ENCODE data around the gene EIF4A3.
"Not testable (repeated sequence)": the region's sequence is repeated elsewhere in the genome, so short reads cannot be mapped to it uniquely, and the experiment has no call there.

Gene EIF4A3

DNA sequence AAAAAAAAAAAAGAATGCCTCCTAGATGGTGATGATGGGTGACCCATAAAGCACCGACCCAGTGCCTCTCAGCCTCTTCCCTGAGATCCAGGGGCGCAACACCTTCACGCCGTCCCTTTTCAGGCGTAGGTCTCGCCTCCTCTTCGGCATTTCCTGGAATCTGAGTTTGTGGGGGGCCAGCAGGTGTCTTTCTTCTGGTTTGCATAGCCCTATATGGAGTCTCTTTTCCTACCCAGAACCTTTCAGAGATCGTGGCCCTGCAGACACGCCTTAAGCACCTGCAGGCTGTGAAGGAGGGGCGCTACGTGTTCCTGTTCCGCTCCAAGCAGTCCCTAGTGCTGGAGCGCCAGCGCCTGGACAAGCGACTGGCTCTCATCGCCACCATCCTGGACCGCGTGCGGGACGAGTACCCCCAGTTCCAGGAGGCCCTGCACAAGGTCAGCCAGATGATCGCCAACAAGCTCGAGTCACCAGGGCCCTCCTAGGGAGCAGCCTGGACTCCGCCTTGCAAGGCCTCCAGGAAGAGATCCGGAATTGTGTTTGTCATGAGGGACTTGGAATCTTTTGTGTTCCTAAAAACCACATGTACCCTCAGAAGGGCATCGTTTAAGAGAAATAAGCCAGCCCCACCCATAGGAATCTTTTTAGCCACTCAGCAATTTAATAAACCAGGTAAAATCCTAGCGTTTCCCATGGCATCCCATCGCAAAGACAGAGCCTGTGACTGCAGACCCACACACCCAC, 47.5 kb downstream of the EIF4A3 start:
- no peak for DNase-seq

DNA sequence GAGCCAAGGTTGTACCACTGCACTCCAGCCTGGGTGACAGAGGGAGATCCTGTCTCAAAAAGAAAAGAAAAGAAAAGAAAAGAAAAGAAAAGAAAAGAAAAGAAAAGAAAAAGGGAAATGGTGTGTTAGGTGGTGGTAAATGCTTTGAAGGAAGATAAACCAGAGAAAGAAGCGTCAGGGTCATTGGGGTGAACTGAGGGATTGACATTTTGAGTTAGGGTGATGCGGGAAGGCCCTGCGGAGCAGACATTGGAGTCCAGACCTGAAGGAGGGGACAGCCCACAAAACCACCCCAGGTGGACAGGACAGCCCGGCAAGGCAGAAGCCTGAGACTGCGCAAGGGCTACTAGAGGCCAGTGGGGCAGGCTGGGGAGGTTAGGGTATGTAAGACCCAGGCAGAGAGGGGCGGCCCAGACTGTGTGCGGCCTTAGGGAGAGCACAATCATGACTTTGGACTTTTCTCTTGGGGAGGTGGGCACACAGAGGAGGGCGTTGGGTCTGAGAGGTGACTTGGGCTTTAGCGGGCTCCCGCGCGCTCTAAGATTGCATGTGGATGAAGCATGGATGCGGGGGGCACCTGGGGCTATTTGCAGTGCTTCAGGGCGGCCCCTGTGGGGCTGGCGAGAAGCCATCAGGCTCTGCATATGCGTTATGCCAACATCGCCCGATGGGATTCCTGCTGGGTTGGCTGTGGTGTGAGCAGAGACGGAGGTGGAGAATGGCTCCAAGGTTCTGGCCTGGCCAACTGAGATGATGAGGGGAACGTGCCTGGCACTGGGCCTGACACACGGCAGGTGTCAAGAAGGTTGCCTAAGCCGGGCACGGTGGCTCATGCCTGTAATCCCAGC, 48.9 kb downstream of the EIF4A3 start:
- no peak for DNase-seq

DNA sequence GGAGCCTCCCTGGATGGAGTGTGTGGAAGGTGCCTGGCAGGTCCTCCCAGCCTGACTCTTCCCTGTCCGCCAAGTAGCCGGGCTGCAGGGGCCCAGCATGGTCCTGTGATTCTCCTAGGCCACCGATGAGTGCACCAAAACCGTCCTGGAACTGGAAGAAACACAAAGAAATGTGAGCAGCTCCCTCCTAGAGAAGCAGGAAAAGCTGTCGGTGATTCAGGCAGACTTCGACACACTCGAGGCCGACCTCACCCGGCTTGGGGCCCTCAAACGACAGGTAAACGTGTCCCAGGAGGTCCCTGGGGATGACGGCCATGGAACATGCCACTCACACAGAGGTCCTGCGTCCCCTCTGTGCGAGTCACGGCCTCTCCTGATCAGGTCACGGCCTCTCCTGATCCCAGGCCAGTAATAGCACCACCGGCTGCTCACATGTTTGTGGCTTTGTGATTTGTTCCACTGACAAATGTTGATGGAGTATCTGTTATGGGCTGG, 49.8 kb downstream of the EIF4A3 start:
- DNase-seq: no peak

DNA sequence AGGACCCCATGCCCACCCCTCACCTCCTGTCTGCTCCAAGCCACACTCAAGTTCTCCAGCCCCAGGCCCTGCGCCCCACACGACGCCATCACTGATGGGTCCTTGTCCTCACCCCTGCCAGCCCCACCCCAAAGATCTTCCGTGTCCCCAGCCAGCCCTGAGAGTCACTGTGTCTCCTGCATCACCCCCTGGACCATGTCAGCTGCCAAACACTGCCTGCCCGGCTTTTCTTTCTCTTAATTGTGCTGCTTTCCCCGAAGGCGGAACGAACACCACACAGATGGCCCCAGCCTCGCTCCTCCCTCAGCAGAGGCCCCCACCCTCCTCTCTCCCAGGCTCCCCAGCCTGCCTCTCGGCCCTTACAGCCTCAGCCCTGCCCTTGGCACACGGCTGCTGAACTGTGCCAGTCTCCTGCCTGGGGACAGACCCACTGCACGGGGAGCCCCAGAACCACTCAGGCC, 50.3 kb downstream of the EIF4A3 start:
- DNase-seq: no peak

- DNase-seq: no peak
Measured at GRCh38 chr17:80095844-80096475, 51.0 kb downstream of the EIF4A3 start.

- no peak for DNase-seq
Measured at GRCh38 chr17:80095038-80095843, 51.7 kb downstream of the EIF4A3 start.

GRCh38 chr17:80092959-80093358, 54.0 kb downstream of the EIF4A3 start:
- DNase-seq: no peak

- DNase-seq: no peak
Measured at GRCh38 chr17:80091376-80091775, 55.6 kb downstream of the EIF4A3 start.

GRCh38 chr17:80090164-80090563, 56.8 kb downstream of the EIF4A3 start:
- not testable (repeated sequence) for DNase-seq

GRCh38 chr17:80089762-80090161, 57.2 kb downstream of the EIF4A3 start:
- DNase-seq: no peak

DNA sequence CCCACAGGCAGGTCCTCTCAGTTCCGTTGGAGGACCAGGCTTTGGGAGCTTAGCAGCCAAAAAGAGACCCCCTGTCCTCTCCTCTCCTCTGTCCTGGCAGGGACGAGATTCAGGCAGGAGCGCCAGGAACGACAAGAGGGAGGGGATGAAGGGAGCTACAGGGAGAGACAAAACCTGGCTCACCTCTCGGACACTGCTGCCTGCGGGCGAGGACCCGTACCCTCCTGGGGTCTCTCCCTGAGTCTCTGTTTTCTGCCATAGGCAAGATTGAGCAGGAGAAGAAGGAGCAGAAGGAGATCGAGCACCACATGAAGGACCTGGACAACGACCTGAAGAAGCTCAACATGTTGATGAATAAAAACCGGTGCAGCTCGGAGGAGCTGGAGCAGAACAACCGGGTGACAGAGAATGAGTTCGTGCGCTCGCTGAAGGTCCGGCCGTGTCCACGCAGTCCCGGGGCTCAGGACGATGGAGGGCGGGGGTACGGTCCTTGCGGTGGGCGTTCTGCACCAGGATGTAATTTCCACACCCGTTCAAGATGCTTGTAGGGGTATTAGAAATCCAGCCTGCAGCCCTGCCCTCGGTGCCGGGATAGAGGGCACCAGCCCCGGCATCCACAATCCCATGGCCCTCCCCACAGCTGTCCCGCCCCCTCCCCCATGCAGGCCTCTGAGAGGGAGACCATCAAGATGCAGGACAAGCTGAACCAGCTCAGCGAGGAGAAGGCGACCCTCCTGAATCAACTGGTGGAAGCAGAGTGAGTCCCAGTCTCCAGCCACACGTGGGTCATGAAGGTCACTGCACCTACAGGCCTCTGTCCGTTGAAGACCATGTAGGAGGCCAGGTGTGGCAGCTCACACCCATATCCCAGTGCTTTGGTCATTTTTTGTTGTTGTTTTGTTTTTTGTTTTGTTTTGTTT, 59.3 kb downstream of the EIF4A3 start:
- DNase-seq: no peak

GRCh38 chr17:80086616-80087015, 60.3 kb downstream of the EIF4A3 start:
- DNase-seq: no peak

GRCh38 chr17:80086081-80086480, 60.8 kb downstream of the EIF4A3 start:
- DNase-seq: no peak

DNA sequence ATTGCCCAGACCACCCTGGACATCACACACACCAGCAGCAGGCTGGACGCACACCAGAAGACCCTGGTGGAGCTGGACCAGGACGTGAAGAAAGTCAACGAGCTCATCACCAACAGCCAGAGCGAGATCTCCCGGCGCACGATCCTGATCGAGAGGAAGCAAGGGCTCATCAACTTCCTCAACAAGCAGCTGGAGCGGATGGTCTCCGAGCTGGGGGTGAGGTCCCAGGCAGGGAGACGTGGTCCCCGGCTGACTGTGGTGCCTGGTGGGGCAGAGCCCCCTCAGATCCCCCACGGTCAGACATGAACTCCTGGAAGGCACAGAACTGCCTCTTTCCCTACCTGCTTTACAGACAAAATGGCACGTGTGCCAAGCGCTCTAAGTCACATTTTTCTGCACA, 62.2 kb downstream of the EIF4A3 start:
- no peak for DNase-seq
